Heart right ventricle (tissue), 16 donors: ENCODE results near the gene ZNF385D. TPM values are rescaled to one million over a fixed set of nuclear protein-coding genes. Genes with fewer than 3 reads are reported as not detected.
A peak's percentile ranks its signal among the peaks of the same experiment; 100 is the strongest.

ENCODE experiments used
- ATAC-seq, 8 donors: fragments of 200-7000 bp; cut with Tn5 transposase; one replicate each; pipeline ENCODE4 v1.9.1; 2020; ENCODE audit warnings: mild to moderate bottlenecking in 8 of 8, moderate library complexity in 8 of 8, moderate number of reproducible peaks in 1 of 8
- DNase-seq, 2 donors: peaks; one replicate each; pipeline ENCODE4 v3.0.0-alpha.2; 2020
- H3K27ac ChIP-seq, 10 donors: fragments of 200-600 bp; sonication (generic) in 2 of 10; one replicate each; pipeline versions ENCODE4 v1.5.0 to v1.8.0; 2020 to 2022; ENCODE audit warnings: mild to moderate bottlenecking in 3 of 10
- H3K27me3 ChIP-seq, 7 donors: fragments of 200-600 bp; one replicate each; pipeline ENCODE4 v1.8.0; 2021 to 2022; ENCODE audit warnings: mild to moderate bottlenecking in 2 of 7
- H3K36me3 ChIP-seq, 9 donors: fragments of 200-600 bp; sonication (generic) in 1 of 9; one replicate each; pipeline versions ENCODE4 v1.5.0 to v1.8.0; 2020 to 2022; ENCODE audit warnings: mild to moderate bottlenecking in 2 of 9
- H3K4me1 ChIP-seq, 9 donors: fragments of 200-600 bp; sonication (generic) in 1 of 9; one replicate each; pipeline versions ENCODE4 v1.5.0 to v1.8.0; 2020 to 2022; ENCODE audit warnings: mild to moderate bottlenecking in 4 of 9
- H3K4me3 ChIP-seq, 10 donors: fragments of 200-600 bp; sonication (generic) in 2 of 10; one replicate each; pipeline versions ENCODE4 v1.5.0 to v1.8.0; 2020 to 2022; ENCODE audit warnings: mild to moderate bottlenecking in 7 of 10, moderate library complexity in 2 of 10
- H3K9me3 ChIP-seq, 11 donors: fragments of 200-600 bp in 10 of 11; sonication (generic) in 2 of 11; one replicate each; pipeline versions ENCODE4 v1.5.0 to v1.8.0; 2013 to 2022; ENCODE audit warnings: mild to moderate bottlenecking in 2 of 11, control low read depth in 1 of 11, moderate library complexity in 1 of 11
- CTCF ChIP-seq, 9 donors: fragments of 200-600 bp; sonication (generic) in 2 of 9; IDR thresholded peaks; one replicate each; pipeline versions ENCODE4 v1.5.0 to v1.8.0; 2021 to 2022; ENCODE audit warnings: antibody characterized with exemption in 9 of 9, mild to moderate bottlenecking in 5 of 9, moderate library complexity in 1 of 9
- WGBS, 2 donors: extraction: QIAGEN DNeasy Blood & Tissue Kit; methylation state at CpG; one replicate each; pipeline ENCODE4 v1.1.7; 2013; ENCODE audit warnings: inconsistent platforms in 1 of 2; 5-methylcytosine and 5-hydroxymethylcytosine counted together
- intact Hi-C, 10 donors: fragments of 100-400 bp; cut with DNase I; formaldehyde crosslinking; loops; one replicate each; pipeline versions ENCODE4 v1.11.1 to v1.14.2; 2022
- polyA plus RNA-seq, 2 donors: library from polyadenylated mRNA; stranded (reverse); fragments of 200-250 nt; gene quantifications; one replicate each; pipeline ENCODE4 v1.2.3, GENCODE V29; 2013
- total RNA-seq, 10 donors: library from RNA; stranded (reverse); fragmentation: NEBNext Ultra II Directional in 3 of 10; extraction: Animal tissue kit (Norgen Biotek cat#: 25700) in 3 of 10; gene quantifications; one replicate each; pipeline versions ENCODE4 v1.2.1 to v1.2.4, GENCODE V29; 2021 to 2023
- donor health status: Arrhythmogenic right ventricular cardiomyopathy.
- donor health status: ischemic (EF 13 %, LVEDD 7.1; RV severe dilation, severe dysfunction).
- donor health status: healthy with polysubstance abuse.
- donor health status: DM: no; HTN: yes; CAD: no.
- donor health status: DM: no; HTN: no; CAD: no.
- donor health status: ischemic (EF 25% LVEDD 6.9; RV normal size, moderate dysfunction).
- donor health status: ischemic (EF 25% LVEDD 5.7; RV mildly dilated, moderate dysfunction).
- donor health status: healthy.
- donor health status: DM: yes; HTN: yes; CAD: no.
- donor health status: Ischemic cardiomyopathy.
- donor health status: ischemic (EF 35%, LVEDD 5.7; RV mildly dilated, moderate dysfunction).
- donor health status: nonischemic (EF 11% LVEDD 7.7; RV severe dilation, severe dysfunction).
- donor health status: DM: yes; HTN: yes; CAD: no.
- donor health status: PGD.
- donor health status: ischemic (EF 29% LVEDD 5.4; RV normal size, mild dysfunction).
- donor health status: nonischemic (EF 23%, LVEDD 6.1; RV moderate dilation, normal function).

Gene ZNF385D
- total and polyA plus RNA-seq, 12 donors: 3.0 to 24.9 (median 7.2) TPM

DNA sequence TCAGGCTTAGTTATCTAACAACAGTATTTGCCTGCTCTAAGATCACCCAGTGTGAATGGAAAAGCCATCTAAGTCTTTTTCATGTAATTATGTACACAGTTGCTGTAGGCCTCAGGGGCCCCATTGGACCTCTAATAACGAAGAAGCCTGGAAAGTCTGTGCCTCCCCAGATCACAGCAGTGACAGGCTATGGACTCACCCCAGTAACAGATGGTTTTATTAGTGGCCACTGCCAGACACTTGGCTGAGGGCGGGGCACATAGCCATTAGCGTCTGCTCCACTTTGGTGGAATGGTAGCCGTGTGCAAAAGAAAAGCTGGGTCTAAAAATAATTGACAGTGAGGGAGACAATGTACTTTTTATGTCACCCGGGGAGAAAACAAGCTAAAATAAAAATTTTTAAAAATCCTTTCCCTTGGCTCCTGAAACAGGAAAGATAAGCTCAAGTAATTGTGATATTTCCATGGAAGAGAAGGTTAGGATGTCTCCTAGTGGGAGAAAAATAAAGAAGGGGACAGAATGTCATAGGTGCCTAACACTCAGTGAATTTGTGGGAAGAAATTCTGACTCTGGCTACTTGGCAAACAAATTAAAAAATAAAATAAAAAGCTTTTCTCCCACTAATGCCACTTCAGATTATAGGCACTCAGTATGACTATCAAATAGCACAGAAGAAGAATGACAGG is 44.3 kb upstream of the ZNF385D start:
- WGBS, 2 donors: 10 to 12% methylated on average over 5 of the region's 5 CpGs
- intact Hi-C loops: loop anchor here in 2 of 10 donors (2.0 to 5.0 kb wide), 3 partner anchors 14 to 43 kb away; partner anchors contain the start of gene ZNF385D (in 1 of the 2)
- Histone ChIP-seq H3K36me3 (no peaks in the 10 kb centered on the region), H3K27ac (peak overlapping the region in 9 of 10 donors; percentile 37 to 85 (median 78)), H3K4me3 (no peak overlapping the region), H3K27me3 (no peaks in the 10 kb centered on the region), H3K9me3 (peaks cover 0 to 15% (median 5%) of the 10 kb centered on the region in 11 donors), H3K4me1 (peaks cover 0 to 63% (median 34%) of the 10 kb centered on the region in 9 donors)
- ATAC-seq (peak; percentile 95 to 99 (median 98)), DNase-seq (peak; percentile 70 to 90)
- TF ChIP-seq CTCF (IDR thresholded peaks at IDR 0.05): peak in 4 of 9 donors; percentile 16 to 42 (median 30)

GRCh38 chr3:21794291-21794690 is 43.3 kb upstream of the ZNF385D start:
- Histone ChIP-seq H3K4me1 (peaks cover 0 to 73% (median 39%) of the 10 kb centered on the region in 9 donors), H3K27ac (peak overlapping the region in 7 of 10 donors; percentile 38 to 85 (median 79)), H3K9me3 (peaks cover 0 to 5% (median 0%) of the 10 kb centered on the region in 11 donors), H3K36me3 (no peaks in the 10 kb centered on the region), H3K4me3 (no peak overlapping the region), H3K27me3 (no peaks in the 10 kb centered on the region)
- no peak for DNase-seq
- 43 to 50% methylated on average over 2 of the region's 2 CpGs for WGBS, 2 donors
- intact Hi-C loops: loop anchor here in 3 of 10 donors (2.0 to 5.0 kb wide), 2 partner anchors 13 to 42 kb away; partner anchors contain the start of gene ZNF385D (in 2 of the 3)
- TF ChIP-seq CTCF (IDR thresholded peaks at IDR 0.05): no peak
- ATAC-seq: no peak

DNA sequence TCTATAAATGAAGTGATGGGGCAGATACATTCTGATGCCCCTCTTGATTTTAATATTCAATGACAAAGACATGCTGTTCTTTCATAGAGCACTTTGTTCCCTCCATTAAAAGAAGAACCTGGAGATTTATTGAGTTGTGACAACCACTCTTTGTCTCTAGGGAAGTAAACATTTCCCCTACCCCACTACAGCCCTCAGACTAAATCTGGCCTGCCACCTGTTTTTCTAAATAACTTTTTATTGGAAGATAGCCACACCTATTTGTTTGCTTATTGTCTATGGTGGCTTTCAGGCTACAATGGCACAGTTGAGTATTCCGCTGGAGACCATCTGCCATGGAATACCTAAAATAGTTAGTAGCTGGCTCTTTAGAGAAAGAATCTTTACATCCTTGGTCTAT is 41.2 kb upstream of the ZNF385D start:
- peak overlapping the region in 9 of 10 donors; percentile 21 to 81 (median 48) for H3K27ac ChIP-seq
- WGBS, 2 donors: 54 to 80% methylated on average over 1 of the region's 1 CpG
- no peak for ATAC-seq

More for the DNA sequence above, 41.2 kb upstream of the ZNF385D start:
- H3K4me1 ChIP-seq: peaks cover 0 to 74% (median 39%) of the 10 kb centered on the region in 9 donors
- peaks cover 0 to 4% (median 0%) of the 10 kb centered on the region in 11 donors for H3K9me3 ChIP-seq
- H3K36me3 ChIP-seq: no peaks in the 10 kb centered on the region
- intact Hi-C loops: loop anchor here in 2 of 10 donors (5.0 kb wide), 1 partner anchor 40 kb away; the partner anchor contains the start of gene ZNF385D (in 2 of the 2)
- TF ChIP-seq CTCF (IDR thresholded peaks at IDR 0.05): no peak
- H3K4me3 ChIP-seq: no peak overlapping the region
- H3K27me3 ChIP-seq: no peaks in the 10 kb centered on the region
- DNase-seq: no peak
